A549 treated with RU486 at 1 μM for 4 hours (cell line): ENCODE measurements around the gene PEX12. TPM values are rescaled to one million over a fixed set of nuclear protein-coding genes. Genes with fewer than 3 reads are reported as not detected.

Experiments used
- total RNA-seq: library from RNA; stranded (reverse); fragments of 200-300 nt; extraction: Qiagen RNA extraction; gene quantifications from 5 replicates; pipeline ENCODE4 v1.2.3, GENCODE V29; 2022; ENCODE audit warnings: low read depth

The PEX12 gene
- 6.0 to 7.8 TPM (median 7.5 TPM) in 5 replicates for total RNA-seq

GRCh38 chr17:35578197-35578928 lies at the start of gene PEX12:
PEX12 (minus strand) TSS chr17:35578571; CDS start chr17:35578021, 550 bp downstream.

GRCh38 chr17:35587074-35587961 lies 8.9 kb upstream of the PEX12 start, which contains the start of gene AP2B1:
AP2B1 (plus strand) TSS chr17:35587322; CDS start chr17:35594031, 6,709 bp downstream.

GRCh38 chr17:35560703-35561102 lies 17.7 kb downstream of the PEX12 start, which contains the start of gene SLFN14:
SLFN14 (minus strand) TSS chr17:35560819; CDS start chr17:35558062, 2,757 bp downstream.

GRCh38 chr17:35537601-35538141 lies 40.7 kb downstream of the PEX12 start, which contains the start of gene SLFN12L:
SLFN12L (minus strand) TSS chr17:35537678; CDS start chr17:35522364, 15,314 bp downstream.

Other genes with a start within 250 kb of the PEX12 start
- gene SLFN11, start 204.9 kb downstream of the PEX12 start, total RNA-seq = 4.9 to 7.3 TPM (median 5.3 TPM) in 5 replicates
- 0.06 to 0.12 TPM in 2 of 5 replicates, not detected in the others for gene SLFN12, start 146.1 kb downstream of the PEX12 start, total RNA-seq
- gene SLFN13, start 129.8 kb downstream of the PEX12 start, total RNA-seq = 3.1 to 4.4 TPM (median 3.6 TPM) in 5 replicates
- 0.05 TPM in 1 of 5 replicates, not detected in the others for gene SLFN12L, start 40.9 kb downstream of the PEX12 start, total RNA-seq
- not detected in 5 replicates for gene SLFN14, start 17.8 kb downstream of the PEX12 start, total RNA-seq
- 123 to 148 TPM (median 144 TPM) in 5 replicates for gene AP2B1, start 8.8 kb upstream of the PEX12 start, total RNA-seq
- gene RASL10B, start 153.1 kb upstream of the PEX12 start, total RNA-seq = 0.05 to 0.13 TPM (median 0.08 TPM) in 4 of 5 replicates, not detected in the other
- gene GAS2L2, start 174.7 kb upstream of the PEX12 start, total RNA-seq = 0.06 to 0.08 TPM (median 0.06 TPM) in 4 of 5 replicates, not detected in the other
- 0.33 to 0.70 TPM (median 0.53 TPM) in 4 of 5 replicates, not detected in the other for gene C17orf50, start 182.3 kb upstream of the PEX12 start, total RNA-seq
- gene MMP28, start 217.1 kb upstream of the PEX12 start, total RNA-seq = 4.1 to 7.9 TPM (median 6.6 TPM) in 5 replicates
- gene TAF15, start 230.9 kb upstream of the PEX12 start, total RNA-seq = 190 to 245 TPM (median 208 TPM) in 5 replicates